ENCODE results near the gene SNED1.

SNED1 gene

DNA sequence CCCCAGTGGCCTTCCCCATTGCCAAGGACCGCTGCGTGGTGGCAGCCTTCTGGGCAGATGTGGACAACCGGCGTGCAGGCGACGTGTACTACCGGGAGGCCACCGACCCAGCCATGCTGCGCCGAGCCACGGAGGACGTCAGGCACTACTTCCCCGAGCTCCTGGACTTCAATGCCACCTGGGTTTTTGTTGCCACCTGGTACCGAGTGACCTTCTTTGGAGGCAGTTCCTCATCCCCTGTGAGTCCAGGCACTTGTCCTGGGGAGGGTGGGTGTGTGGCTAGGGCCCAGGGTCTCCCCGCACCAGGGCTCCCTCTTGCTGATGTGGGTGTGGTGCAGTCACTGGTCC is 31.9 kb downstream of the SNED1 start:
- no peak for DNase-seq (ENCODE audit: low spot score)

DNA sequence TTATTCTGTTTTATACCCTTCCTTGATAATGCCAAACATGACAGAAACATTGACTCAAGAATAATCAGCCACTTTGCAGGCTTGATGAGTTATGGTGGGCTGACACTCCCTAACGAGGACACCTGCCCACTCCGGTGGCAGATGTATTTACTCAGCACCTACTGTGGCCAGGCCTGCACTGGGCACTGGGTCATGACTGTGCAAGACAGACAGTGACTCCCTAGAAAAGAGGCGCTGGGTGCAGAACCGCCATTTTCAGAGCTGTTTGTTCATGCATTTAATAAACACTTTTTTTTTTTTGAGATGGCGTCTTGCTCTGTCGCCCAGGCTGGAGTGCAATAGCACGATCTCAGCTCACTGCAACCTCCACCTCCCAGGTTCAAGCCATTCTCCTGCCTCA is 32.5 kb downstream of the SNED1 start:
- DNase-seq (ENCODE audit: low spot score): no peak

DNA sequence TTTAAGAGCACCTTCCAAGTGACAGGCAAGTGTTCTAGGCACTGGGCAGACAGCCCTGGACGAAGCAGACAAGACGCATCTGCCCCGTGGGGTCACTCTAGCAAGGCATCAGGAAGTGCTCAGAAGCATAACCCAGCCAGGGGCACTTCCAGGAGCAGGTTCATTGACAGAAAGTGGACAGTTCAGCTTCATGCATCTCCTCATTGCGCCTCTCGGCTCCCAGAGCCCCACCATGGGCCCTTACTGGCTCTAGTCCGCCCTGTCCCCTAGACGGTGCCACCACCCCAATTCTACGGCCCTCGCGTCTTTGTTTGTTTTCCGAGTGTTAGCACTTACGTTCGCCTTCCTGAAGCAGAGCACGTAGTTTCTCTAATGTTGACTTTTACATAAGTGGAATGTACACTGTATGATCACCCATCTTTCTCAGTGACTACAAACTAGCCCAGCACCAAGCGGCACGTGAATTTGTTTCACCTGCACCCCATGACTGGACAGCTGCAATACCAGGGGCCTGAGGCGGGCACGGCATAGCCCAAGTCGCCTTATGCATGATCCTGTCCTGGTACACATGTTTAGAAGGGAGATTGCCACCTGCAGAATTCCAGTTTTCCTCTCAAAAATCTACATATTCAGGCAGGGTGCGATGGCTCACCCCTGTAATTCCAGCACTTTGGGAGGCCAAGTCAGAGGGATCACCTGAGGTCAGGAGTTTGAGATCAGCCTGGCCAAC is 33.2 kb downstream of the SNED1 start:
- DNase-seq (ENCODE audit: low spot score): no peak

DNA sequence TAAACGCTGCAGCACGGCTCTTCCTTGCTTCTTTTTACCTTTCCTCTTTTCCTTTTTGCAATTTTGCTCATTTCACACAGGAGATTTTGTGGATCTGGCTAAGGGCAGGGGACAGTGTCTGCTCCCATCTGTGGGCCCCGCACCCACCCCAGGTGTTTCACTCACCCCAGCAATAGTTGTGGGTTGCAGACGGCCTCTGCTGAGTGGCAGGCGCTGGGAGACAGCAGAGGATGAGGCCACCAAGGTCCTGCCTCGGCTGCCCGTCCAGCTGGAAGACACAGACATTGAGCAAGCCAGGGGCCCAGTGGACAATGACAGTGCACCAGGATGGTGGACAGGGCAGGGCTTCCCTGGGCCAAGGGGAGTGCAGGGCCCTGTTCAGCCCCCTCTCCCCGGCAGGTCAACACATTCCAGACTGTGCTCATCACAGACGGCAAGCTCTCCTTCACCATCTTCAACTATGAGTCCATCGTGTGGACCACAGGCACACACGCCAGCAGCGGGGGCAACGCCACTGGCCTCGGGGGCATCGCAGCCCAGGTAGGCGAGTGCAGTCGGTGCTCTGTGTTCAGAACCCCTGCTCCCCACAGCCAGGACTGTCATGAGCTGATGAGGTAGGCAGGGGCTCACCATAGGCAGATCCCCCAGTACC is 35.0 kb downstream of the SNED1 start:
- DNase-seq (ENCODE audit: low spot score): no peak

DNA sequence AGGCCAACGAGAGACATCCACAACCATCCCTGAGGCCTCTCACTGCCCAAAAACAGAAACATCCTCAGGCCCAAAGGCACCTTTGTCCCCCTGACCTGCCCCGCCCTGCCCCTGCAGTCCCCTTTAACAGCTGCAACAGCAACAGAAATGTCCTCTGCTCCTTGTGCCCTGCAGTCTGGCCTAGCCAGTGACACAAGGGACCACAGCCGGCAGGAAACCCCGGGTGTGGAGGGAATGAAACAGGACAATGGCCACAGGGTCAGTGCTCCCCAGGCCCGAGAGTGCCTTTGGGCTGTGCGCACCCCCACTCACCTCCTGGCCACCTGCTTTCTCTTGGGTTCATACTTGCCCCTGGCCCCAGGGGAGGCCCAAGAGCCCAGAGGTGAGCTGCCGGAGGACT is 35.6 kb downstream of the SNED1 start:
- no peak for DNase-seq (ENCODE audit: low spot score)

DNA sequence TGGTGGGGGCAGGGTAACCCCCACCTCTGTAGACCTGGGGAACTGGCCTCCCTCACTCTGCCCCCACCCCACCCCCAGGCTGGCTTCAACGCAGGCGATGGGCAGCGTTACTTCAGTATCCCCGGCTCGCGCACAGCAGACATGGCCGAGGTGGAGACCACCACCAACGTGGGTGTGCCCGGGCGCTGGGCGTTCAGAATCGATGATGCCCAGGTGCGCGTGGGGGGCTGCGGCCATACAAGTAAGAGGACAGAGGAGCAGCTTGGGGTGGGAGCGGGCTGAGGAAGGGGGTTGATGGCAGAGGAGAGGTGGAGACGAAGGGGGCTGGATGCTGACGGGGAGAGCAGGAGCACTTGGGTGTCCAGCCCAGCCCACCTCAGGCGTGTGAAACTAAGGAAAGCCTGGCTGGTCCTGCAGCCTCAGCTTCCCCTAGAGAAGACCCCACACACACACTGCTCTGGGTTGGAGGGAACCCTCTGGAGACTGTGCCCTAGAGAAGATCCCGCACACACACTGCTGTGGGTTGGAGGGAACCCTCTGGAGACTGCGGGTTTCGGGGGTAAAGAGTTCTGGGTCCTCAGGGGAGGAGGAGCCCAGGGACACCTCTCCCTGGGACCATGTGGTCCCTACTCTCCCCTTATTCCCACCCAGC is 36.2 kb downstream of the SNED1 start:
- no peak for DNase-seq (ENCODE audit: low spot score)

DNA sequence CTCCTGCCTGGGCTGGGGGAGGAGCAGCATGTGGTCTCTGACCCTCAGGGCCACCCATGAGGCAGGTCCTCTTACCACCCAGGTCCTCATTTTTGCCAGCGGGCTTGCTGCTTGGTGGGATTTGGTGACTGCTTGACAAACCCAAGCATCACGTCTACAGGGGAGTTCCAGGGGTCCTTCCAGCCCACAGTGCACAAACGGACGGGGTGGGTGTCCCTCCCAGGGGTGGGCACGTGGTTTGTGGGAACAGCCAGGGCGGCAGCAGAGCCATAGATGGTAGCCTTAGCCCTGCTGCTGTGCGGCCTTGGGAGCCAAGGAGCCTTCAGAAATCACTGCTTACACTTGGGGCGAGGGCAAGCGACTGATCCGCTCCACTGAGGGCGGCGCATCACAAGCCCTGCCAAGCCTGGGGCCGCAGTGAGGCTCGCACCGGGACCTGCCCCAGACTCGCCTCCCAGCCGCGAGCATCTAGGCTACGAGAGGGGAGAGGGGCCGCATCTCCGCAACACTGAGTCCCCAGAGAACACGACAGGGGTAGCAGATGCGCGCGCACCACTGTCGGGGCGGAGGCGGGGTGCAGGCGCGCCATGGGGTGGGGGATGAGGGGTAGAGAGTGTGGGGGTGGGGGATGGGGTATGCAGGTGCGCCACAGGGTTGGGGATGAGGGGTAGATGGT is 36.9 kb downstream of the SNED1 start:
- no peak for DNase-seq (ENCODE audit: low spot score)

DNA sequence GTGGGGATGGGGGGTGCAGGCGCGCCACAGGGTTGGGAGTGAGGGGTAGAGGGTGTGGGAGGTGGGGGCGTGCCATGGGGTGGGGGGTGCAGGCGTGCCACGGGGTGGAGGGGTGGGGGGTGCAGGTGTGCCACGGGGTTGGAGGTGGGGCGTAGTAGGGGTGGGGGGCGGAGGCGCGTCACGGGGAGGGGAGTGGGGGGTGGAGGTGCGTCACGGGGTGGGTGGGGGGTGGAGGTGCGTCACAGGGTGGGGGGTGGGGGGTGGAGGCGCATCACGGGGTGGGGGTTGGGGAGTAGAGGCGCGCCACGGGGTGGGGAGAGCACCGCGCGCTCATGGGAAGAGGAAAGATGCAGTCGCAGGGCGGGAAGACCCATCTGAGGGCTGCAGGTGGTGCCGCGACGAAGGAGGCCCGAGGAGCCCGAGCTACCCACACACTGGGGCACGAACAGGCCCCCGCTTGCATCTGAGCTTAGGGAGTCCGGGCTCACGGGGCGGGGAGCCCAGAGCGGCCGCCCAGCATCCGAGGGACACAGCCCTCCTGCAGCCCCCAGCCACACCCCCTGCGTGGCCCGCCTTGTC is 37.5 kb downstream of the SNED1 start:
- no peak for DNase-seq (ENCODE audit: low spot score)

DNA sequence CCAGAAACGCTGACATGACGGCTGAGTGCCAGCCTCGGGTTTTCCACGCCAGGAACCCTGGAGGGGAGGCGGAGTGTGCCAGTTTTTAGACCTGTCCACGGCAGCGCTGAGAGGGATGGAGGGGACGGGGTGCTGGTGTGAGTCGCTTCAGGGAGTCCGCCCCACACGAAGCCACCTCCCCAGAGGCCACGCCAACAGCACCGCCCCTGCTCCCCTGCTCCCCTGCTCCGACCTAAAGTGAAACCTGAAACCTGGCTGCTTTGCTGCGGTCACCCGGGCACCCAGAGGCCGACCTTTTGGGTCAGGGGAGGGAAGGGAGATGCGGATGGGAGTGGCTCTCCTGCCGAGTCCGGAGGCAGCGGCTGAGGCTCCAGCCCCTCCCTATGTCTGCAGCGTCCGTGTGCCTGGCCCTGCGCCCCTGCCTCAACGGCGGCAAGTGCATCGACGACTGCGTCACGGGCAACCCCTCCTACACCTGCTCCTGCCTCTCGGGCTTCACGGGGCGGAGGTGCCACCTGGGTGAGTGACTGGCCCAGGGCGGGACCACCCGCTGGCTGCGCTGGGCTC is 38.1 kb downstream of the SNED1 start:
- no peak for DNase-seq (ENCODE audit: low spot score)

DNA sequence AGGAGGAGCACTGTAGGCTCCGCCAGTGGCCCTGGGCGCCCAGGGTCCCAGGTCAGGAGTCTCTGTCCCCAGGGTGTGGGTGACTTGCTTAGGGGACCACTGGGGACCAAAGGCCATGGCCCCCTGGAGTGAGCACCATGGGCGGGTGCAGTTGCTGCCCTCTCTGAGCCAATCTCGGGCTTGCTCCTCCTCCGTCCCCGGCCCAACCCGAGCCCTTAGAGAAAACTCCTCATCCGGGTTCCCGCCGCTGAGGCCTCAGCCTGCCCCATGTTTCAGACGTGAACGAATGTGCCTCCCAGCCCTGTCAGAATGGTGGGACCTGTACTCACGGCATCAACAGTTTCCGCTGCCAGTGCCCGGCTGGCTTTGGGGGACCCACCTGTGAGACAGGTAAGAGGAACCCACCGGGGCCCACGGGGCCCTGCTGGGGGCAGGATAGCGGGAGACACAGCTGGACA is 38.6 kb downstream of the SNED1 start:
- DNase-seq (ENCODE audit: low spot score): no peak

DNA sequence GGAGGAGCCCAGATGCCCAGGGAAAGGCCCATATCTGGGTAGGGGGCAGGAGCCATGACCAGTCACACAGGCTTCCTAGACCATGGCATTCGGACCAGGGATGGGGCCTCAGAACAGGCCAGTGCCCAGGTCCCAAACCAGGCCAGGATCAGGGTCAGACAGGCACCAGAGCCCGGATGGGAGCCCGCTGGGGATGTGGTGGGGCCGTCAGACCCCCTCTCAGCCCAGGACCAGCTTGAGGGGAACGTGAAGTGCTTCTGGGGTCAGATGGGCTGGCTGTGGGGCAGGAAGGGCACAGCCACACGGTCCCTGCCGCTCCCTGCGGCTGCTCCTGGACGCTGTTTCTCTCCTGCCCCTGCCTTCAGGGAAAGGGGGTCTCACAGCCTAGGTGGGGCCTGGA is 39.1 kb downstream of the SNED1 start:
- DNase-seq (ENCODE audit: low spot score): no peak

DNA sequence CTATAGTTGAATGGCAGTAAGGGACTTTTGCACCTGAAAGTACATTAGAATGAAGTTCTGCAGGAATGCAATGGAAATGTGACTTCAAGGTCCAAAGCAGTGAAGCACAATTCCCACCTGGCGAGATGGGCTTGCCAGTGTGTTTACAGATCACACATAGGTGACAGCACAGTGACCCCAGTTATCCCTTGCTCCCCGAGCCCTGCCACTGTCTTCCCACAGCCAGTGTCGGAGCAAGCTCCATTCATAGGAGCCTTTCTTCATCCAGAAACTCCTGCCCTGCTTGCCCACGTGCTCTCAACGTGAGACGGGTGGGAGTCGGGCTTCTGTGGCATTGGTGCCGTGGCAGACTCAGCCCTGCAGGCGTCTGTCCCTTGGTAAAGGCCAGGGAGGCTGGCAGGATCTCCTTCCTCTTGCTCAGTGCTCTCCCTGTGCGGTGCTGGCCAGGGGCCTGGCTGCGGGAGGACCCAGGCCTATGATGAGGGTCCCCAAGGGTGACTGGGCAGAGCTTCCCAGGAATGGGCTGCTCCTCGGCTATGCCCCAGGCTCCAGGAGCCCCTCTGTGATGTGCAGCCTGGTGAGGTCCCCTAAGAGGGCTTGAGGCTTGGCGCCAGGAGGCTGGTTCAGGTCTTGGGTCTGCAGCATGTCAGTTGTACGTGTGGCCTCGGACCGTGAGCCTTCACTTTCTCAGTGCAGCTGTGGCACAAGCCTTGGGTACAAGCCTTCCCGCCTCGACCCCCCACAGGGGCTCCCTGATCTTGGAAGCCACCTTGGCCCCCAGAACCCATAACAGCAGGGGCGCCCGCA is 40.2 kb downstream of the SNED1 start:
- DNase-seq (ENCODE audit: low spot score): no peak

DNA sequence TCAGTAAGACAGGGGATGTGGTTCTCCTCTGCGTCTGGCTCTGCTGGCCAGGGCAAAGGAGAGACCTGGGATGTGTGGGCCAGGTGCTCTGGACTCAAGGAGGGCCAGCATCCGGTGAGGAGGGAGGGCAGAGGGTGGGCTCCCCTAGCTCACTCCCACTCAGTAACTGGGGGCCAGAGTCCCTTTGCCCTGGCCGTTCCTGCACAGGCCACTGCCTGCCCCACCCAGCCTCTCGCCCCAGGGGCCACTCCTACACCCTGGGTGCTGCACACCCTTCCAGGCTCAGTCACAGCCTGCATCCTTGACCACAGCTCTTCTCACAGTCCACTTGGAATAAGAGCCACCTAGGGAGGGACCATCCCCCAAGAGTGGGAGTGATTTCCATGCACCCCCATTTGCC is 41.0 kb downstream of the SNED1 start:
- no peak for DNase-seq (ENCODE audit: low spot score)

DNA sequence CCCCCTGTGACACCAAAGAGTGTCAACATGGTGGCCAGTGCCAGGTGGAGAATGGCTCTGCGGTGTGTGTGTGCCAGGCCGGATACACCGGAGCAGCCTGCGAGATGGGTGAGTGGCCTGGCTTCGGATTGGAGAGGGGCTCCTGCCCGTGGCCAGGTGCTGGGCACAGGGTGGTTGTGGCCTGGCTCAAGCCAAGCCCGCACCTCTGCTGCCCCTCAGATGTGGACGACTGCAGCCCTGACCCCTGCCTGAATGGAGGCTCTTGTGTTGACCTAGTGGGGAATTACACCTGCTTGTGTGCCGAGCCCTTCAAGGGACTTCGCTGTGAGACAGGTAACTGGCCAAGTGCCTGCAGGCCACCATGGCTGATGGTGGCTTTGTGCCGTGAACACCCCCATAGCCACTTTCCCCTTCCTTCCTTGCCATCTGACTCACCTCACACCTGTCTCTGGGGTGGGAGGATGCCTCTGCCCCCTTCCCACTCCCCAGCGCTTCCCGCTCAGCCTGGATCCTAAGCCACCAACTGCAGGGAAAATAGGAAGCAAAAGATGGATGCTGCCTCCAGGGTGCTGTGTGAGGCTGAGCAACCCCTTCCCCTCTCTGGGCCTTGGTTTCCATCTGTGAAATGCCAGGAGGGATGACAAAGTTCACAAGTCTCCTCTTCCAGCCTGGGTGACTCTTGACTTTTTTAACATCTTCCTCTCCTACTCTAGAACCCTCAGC is 41.8 kb downstream of the SNED1 start:
- DNase-seq (ENCODE audit: low spot score): no peak

DNA sequence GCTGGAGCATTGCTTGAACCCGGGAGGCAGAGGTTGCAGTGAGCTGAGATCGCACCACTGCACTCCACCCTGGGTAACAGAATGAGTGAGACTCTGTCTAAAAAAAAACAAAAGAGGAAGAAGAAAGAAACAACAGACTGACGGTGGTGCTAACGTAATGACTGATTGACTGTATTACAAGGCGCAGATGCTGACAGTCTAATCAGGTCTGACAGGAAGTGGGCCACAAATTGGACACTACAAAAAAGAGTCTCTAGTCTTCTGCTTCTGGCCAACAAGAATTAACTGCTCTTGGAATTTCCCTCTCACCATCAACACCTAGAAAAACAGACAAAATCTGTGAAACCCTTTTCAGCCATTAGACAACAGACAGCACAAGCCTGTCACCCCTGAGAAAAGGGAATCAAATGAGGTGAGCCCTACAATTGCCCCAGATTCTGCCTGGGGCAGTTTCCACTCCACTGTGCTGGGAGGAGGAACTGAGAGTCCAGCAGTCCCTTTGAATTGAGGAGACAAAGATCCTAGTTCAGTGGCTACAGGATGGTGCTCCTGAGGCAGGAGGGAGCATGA is 43.3 kb downstream of the SNED1 start:
- no peak for DNase-seq (ENCODE audit: low spot score)

DNA sequence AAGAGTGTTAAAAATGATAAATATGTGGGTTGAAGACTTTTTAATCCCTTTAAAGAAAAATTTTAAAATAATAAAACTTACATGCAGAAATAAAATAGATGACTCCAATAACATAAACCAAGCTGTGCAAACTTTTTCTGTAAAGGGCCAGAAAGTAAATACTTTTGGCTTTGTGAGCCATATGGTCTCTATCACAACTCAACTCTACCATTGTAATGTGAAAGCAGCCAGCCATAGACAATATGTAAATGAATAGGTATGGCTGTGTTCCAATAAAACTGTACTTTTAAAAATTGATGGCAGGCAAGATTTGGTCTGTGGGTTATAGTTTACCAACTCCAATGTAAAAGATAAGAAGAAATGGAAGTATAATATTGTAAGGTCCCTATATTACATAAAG is 45.2 kb downstream of the SNED1 start:
- no peak for DNase-seq (ENCODE audit: low spot score)

DNA sequence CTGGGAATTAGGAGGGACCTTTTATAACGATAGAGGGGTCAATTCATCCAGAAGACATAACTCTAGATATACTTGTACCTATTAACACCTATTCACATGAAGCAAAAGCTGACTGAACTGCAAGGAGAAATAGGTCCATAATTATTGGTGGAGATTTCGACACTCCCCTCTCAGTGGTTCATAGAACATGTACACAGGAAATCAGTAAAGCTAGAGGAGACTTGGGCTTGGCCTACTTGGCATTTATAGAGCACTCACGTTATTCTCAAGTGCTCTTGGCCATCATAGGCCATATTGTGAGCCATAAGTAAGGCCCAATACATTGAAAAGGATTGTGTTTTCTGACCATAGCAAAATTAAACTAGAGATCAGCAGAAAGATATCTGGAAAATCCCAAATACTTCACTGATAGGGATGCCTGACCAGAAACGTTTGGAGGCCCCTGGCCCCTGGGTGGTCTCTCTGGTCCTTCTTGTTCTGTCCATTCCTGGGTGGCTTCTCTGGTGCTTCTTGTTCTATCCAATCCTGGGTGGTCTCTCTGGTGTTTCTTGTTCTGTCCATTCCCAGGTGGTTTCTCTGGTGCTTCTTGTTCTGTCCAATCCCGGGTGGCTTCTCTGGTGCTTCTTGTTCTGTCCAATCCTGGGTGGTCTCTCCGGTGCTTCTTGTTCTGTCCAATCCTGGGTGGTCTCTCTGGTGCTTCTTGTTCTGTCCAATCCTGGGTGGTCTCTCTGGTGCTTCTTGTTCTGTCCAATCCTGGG is 49.0 kb downstream of the SNED1 start:
- DNase-seq (ENCODE audit: low spot score): no peak

DNA sequence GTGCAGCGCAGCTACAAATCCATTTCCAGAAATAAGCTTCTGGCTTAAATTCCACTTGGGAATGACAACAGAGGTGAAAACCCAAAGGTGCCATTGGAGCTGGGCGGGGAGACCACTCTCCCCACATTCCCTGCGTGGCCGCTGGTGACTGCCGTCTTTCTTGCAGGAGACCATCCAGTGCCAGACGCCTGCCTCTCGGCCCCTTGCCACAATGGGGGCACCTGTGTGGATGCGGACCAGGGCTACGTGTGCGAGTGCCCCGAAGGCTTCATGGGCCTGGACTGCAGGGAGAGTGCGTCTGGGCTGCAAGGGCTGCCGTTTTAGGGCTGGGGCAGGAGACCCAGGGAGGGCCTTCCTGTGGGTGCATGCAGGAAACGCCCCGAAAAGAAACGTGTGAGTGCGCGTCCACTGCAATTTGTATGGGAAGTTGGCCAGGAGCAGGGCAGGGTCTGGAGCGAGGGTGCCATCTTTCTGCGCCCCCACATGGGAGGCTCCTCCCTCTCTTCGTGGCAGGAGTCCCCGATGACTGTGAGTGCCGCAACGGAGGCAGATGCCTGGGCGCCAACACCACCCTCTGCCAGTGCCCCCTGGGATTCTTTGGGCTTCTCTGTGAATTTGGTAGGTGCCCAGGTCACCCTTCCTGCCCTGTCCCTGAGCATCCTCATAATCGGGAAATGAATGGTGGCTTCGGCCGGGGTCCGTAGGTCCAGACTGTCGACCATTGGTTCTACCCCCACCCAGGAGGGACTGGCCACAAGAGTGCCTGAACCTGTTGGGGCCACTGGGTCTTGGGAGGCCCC is 49.9 kb downstream of the SNED1 start:
- DNase-seq (ENCODE audit: low spot score): no peak

DNA sequence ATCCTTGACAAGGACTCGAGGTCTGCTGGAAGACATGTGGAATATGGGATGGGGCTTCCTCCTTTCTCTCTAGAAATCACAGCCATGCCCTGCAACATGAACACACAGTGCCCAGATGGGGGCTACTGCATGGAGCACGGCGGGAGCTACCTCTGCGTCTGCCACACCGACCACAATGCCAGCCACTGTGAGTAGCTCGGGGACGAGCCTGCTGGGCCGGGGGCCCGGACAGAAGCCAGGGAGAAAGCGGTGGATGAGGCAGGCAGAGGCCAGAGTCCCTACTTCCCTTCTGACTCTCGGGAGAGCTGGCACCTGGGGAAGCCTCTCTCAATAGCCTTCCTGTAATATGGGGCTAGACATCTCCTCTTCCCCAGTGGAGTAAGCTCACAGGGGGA is 50.5 kb downstream of the SNED1 start:
- DNase-seq (ENCODE audit: low spot score): no peak
